HepG2 (cell line): ENCODE results near the gene SLC29A2. TPM values are rescaled to one million over a fixed set of nuclear protein-coding genes. Genes with fewer than 3 reads are reported as not detected.

Experiments
- ATAD3A ChIP-seq: sonication (generic); formaldehyde crosslinking; IDR thresholded peaks from 2 replicates; pipeline ENCODE4 v1.4.0; 2020; ENCODE audit warnings: missing genetic modification reagents
- CAMTA2 ChIP-seq: sonication (generic); formaldehyde crosslinking; IDR thresholded peaks from 2 replicates; pipeline ENCODE4 v1.4.0; 2020; ENCODE audit warnings: mild to moderate bottlenecking, missing genetic modification reagents, borderline replicate concordance
- FOSL2 ChIP-seq: sonication (generic); formaldehyde crosslinking; IDR thresholded peaks from 2 replicates; pipeline ENCODE4 v1.4.0; 2020; ENCODE audit warnings: missing genetic modification reagents
- HIC2 ChIP-seq: sonication (generic); formaldehyde crosslinking; IDR thresholded peaks from 2 replicates; pipeline ENCODE4 v1.9.0; 2022; ENCODE audit warnings: low read depth, missing genetic modification reagents
- HINFP ChIP-seq: sonication (generic); formaldehyde crosslinking; IDR thresholded peaks from 2 replicates; pipeline ENCODE4 v1.4.0; 2020; ENCODE audit warnings: low read depth, mild to moderate bottlenecking, missing genetic modification reagents
- HNF4A ChIP-seq: sonication (generic); formaldehyde crosslinking; IDR thresholded peaks from 2 replicates; pipeline ENCODE4 v1.4.0; 2020; ENCODE audit warnings: missing genetic modification reagents
- MTA3 ChIP-seq: sonication (generic); formaldehyde crosslinking; IDR thresholded peaks from 2 replicates; pipeline ENCODE4 v1.4.0; 2020; ENCODE audit warnings: missing genetic modification reagents
- PHF5A ChIP-seq: IDR thresholded peaks from one replicate; pipeline ENCODE4 v1.6.1; 2018; ENCODE audit warnings: low read depth, missing genetic modification reagents; ENCODE audit not compliant: unreplicated experiment
- SOX6 ChIP-seq, 2 experiments: fragments of 450-650 bp in 1 of 2; sonication (generic) in 1 of 2; formaldehyde crosslinking in 1 of 2; IDR thresholded peaks; 2 replicates each; pipeline versions ENCODE4 v1.4.0 to v1.6.1; 2017 to 2020; ENCODE audit warnings: antibody characterized with exemption in 1 of 2, mild to moderate bottlenecking in 1 of 2, missing genetic modification reagents in 1 of 2
- TEF ChIP-seq: sonication (generic); formaldehyde crosslinking; IDR thresholded peaks from 2 replicates; pipeline ENCODE4 v1.5.0; 2020; ENCODE audit warnings: missing genetic modification reagents
- ZFP90 ChIP-seq: sonication (generic); formaldehyde crosslinking; IDR thresholded peaks from 2 replicates; pipeline ENCODE4 v1.8.0; 2022; ENCODE audit warnings: missing genetic modification reagents, mild to moderate bottlenecking, inconsistent platforms, borderline replicate concordance
- ZHX1 ChIP-seq: sonication (generic); formaldehyde crosslinking; IDR thresholded peaks from 2 replicates; pipeline ENCODE4 v1.8.1; 2022; ENCODE audit warnings: low read depth, mild to moderate bottlenecking, missing genetic modification reagents
- ZNF160 ChIP-seq: sonication (generic); formaldehyde crosslinking; IDR thresholded peaks from 2 replicates; pipeline ENCODE4 v1.8.0; 2022; ENCODE audit warnings: mild to moderate bottlenecking, inconsistent platforms, missing genetic modification reagents
- ZNF414 ChIP-seq: sonication (generic); formaldehyde crosslinking; IDR thresholded peaks from 2 replicates; pipeline ENCODE4 v1.5.0; 2020; ENCODE audit warnings: missing genetic modification reagents
- ZNF530 ChIP-seq: sonication (generic); formaldehyde crosslinking; IDR thresholded peaks from 2 replicates; pipeline ENCODE4 v1.5.0; 2020; ENCODE audit warnings: low read depth, mild to moderate bottlenecking, missing genetic modification reagents
- ZNF614 ChIP-seq: IDR thresholded peaks from 2 replicates; pipeline ENCODE4 v1.6.1; 2018; ENCODE audit warnings: missing biosample characterization, missing genetic modification reagents, inconsistent platforms, borderline replicate concordance
- polyA plus RNA-seq, 8 experiments: library from polyadenylated mRNA; depleted of rRNA in 3 of 8; stranded (reverse) in 7 of 8; unstranded in 1 of 8; fragments of >200 nt; fragmentation: Illumina TruSeq in 4 of 8; extraction: Trizol in 4 of 8; gene quantifications; 2 replicates each; pipeline versions ENCODE4 v1.2.1 to v1.2.3, GENCODE V29; 2011 to 2016; ENCODE audit warnings: low read depth in 4 of 8, missing spikeins in 1 of 8, mixed read lengths in 1 of 8; ENCODE audit not compliant: insufficient read depth in 1 of 8
- total RNA-seq, 5 experiments: library from RNA; depleted of rRNA; stranded (reverse); fragments of >200 nt; fragmentation: Illumina TruSeq; extraction: Trizol; gene quantifications; 2 replicates each; pipeline ENCODE4 v1.2.3, GENCODE V29; 2016; ENCODE audit warnings: low read depth in 1 of 5
- TF ChIP-seq, protein P1 (sequence below): sonication (generic); formaldehyde crosslinking; conservative IDR thresholded peaks from 2 replicates; pipeline ENCODE4 v1.8.1; 2023; ENCODE audit warnings: missing genetic modification reagents

SLC29A2 gene
- total and polyA plus RNA-seq, 2 of the 13 experiments (the other 11 are each of a cell fraction or from before 2014, with no cell fraction given) = 0.63 to 0.66 TPM

- TF ChIP-seq MTA3 (CRISPR knock-in tag) (no peak), ZNF414 (CRISPR knock-in tag) (peak; percentile 37; the same call in 1 of the 2 replicates), HNF4A (CRISPR knock-in tag) (peak; percentile 77), ZNF614 (CRISPR knock-in tag) (no peak), HIC2 (CRISPR knock-in tag) (peak; percentile 29; the same call in 1 of the 2 replicates), ZHX1 (CRISPR knock-in tag) (peak; percentile 64; the same call in 1 of the 2 replicates), SOX6 (IDR thresholded peaks at IDR 0.05) (no peak), SOX6 (CRISPR knock-in tag; IDR thresholded peaks at IDR 0.05) (peak; percentile 30; the same call in 1 of the 2 replicates), ZFP90 (CRISPR knock-in tag) (no peak), HINFP (CRISPR knock-in tag) (0 out of 2 replicates have a peak, but pooled peaks have one; percentile 25), ZNF160 (CRISPR knock-in tag) (no peak), CAMTA2 (CRISPR knock-in tag) (0 out of 2 replicates have a peak, but pooled peaks have one; percentile 12), TEF (CRISPR knock-in tag) (no peak), ATAD3A (CRISPR knock-in tag) (no peak), FOSL2 (CRISPR knock-in tag) (no peak), ZNF530 (CRISPR knock-in tag) (no peak), PHF5A (CRISPR knock-in tag) (no peak)
- TF ChIP-seq, protein P1, sequence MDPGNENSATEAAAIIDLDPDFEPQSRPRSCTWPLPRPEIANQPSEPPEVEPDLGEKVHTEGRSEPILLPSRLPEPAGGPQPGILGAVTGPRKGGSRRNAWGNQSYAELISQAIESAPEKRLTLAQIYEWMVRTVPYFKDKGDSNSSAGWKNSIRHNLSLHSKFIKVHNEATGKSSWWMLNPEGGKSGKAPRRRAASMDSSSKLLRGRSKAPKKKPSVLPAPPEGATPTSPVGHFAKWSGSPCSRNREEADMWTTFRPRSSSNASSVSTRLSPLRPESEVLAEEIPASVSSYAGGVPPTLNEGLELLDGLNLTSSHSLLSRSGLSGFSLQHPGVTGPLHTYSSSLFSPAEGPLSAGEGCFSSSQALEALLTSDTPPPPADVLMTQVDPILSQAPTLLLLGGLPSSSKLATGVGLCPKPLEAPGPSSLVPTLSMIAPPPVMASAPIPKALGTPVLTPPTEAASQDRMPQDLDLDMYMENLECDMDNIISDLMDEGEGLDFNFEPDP (CRISPR knock-in tag) = 0 out of 2 replicates have a peak, but pooled peaks have one; percentile 53
Observed at GRCh38 chr11:66313321-66314185, 58.0 kb downstream of the SLC29A2 start (continued).
